HCT116 (cell line): ENCODE results near the gene CEP112. TPM values are rescaled to one million over a fixed set of nuclear protein-coding genes. Genes with fewer than 3 reads are reported as not detected.

Experiments used
- ATAC-seq: fragments of 200-7000 bp; cut with Tn5 transposase; 2 replicates; pipeline ENCODE4 v1.9.1; 2020; ENCODE audit warnings: mild to moderate bottlenecking, moderate library complexity
- BruUV-seq: library from RNA; stranded (reverse); fragments of 400-500 nt; replicated peaks from 2 replicates; lab custom pipeline; 2021; lab: Mats Ljungman, UMichigan
- CTCF ChIA-PET: fragments of 300-600 bp; sonication (Branson Sonifier 250); formaldehyde crosslinking; loops from one replicate; lab custom pipeline; 2021; ENCODE audit warnings: antibody characterized with exemption; lab: Charles Lee
- POLR2A ChIA-PET: fragments of 300-600, 350-600 bp; sonication (Branson Sonifier 250); formaldehyde crosslinking; loops from one replicate; lab custom pipeline; 2021; ENCODE audit warnings: antibody characterized with exemption; lab: Charles Lee
- RAD21 ChIA-PET, 2 experiments: fragments of 300-600 bp; sonication (Branson Sonifier 250); formaldehyde crosslinking; loops; one replicate each; lab custom pipeline; 2023; ENCODE audit warnings: low total read pairs in 2 of 2; ENCODE audit not compliant: uncharacterized antibody in 2 of 2, unreplicated experiment in 2 of 2, low non-redundant PET in 1 of 2; lab: Charles Lee
- DNase-seq: peaks from one replicate; pipeline ENCODE4 v3.0.0-alpha.2; 2010; ENCODE audit warnings: low read depth, low spot score
- H2AFZ ChIP-seq: fragments of 200-600 bp; shearing (Covaris generic), sonication (generic); 2 replicates; pipeline ENCODE4 v1.6.1; 2017; ENCODE audit warnings: low read depth, mixed run types, mixed read lengths, antibody characterized with exemption, low read length; ENCODE audit not compliant: poor library complexity, severe bottlenecking
- H3K27ac ChIP-seq: 2 replicates; pipeline ENCODE4 v1.5.1; 2012; ENCODE audit warnings: low read depth, low read length
- H3K27me3 ChIP-seq: fragments of 200-600 bp; sonication (generic); 2 replicates; pipeline ENCODE4 v1.6.1; 2016; ENCODE audit warnings: mixed run types, low read length, mixed read lengths; ENCODE audit not compliant: insufficient read depth
- H3K36me3 ChIP-seq, 2 experiments: fragments of 200-500 bp in 1 of 2; fragments of 200-600 bp in 1 of 2; sonication (Bioruptor generic) in 1 of 2; sonication (generic) in 1 of 2; 2 replicates each; pipeline versions ENCODE4 v1.5.1 to v1.6.1; 2014 to 2016; ENCODE audit warnings: low read length in 2 of 2, inconsistent platforms in 1 of 2, mixed read lengths in 1 of 2, mixed run types in 1 of 2; ENCODE audit not compliant: insufficient read depth in 2 of 2, control insufficient read depth in 1 of 2
- H3K4me1 ChIP-seq, 2 experiments: fragments of 200-600 bp in 1 of 2; sonication (generic) in 1 of 2; 2 replicates each; pipeline versions ENCODE4 v1.5.1 to v1.6.1; 2012 to 2017; ENCODE audit warnings: low read length in 2 of 2, inconsistent platforms in 1 of 2, mild to moderate bottlenecking in 1 of 2, mixed read lengths in 1 of 2, mixed run types in 1 of 2, moderate library complexity in 1 of 2; ENCODE audit not compliant: insufficient read depth in 2 of 2, control insufficient read depth in 1 of 2
- H3K4me2 ChIP-seq: fragments of 200-600 bp; sonication (generic); 2 replicates; pipeline ENCODE4 v1.6.1; 2017; ENCODE audit warnings: mixed run types, low read length, mixed read lengths
- H3K4me3 ChIP-seq, 2 experiments: fragments of 200-600 bp in 1 of 2; sonication (generic) in 1 of 2; replicated peaks in 1 of 2; 2 replicates each; pipeline ENCODE4 v1.5.1; 2011 to 2016; ENCODE audit warnings: low read length in 2 of 2, control low read depth in 1 of 2, low read depth in 1 of 2, mild to moderate bottlenecking in 1 of 2, mixed read lengths in 1 of 2, mixed run types in 1 of 2
- H3K79me2 ChIP-seq: fragments of 200-600 bp; sonication (generic); 2 replicates; pipeline ENCODE4 v1.6.1; 2017; ENCODE audit warnings: mild to moderate bottlenecking, mixed run types, low read length, moderate library complexity, mixed read lengths; ENCODE audit not compliant: insufficient read depth
- H3K9ac ChIP-seq: fragments of 200-600 bp; sonication (generic); 2 replicates; pipeline ENCODE4 v1.6.1; 2016; ENCODE audit warnings: low read length, mixed read lengths
- H3K9me2 ChIP-seq: fragments of 200-600 bp; sonication (generic), shearing (Covaris generic); 2 replicates; pipeline ENCODE4 v1.6.1; 2017; ENCODE audit warnings: mixed run types, mild to moderate bottlenecking, moderate library complexity; ENCODE audit not compliant: insufficient read depth
- H3K9me3 ChIP-seq, 2 experiments: fragments of 200-500 bp in 1 of 2; fragments of 200-600 bp in 1 of 2; sonication (Bioruptor generic) in 1 of 2; sonication (generic) in 1 of 2; 2 replicates each; pipeline ENCODE4 v1.6.1; 2014 to 2017; ENCODE audit warnings: low read length in 2 of 2, mixed read lengths in 2 of 2, inconsistent platforms in 1 of 2, low read depth in 1 of 2, mild to moderate bottlenecking in 1 of 2, mixed run types in 1 of 2, moderate library complexity in 1 of 2; ENCODE audit not compliant: control insufficient read depth in 1 of 2, insufficient read depth in 1 of 2
- H4K20me1 ChIP-seq: fragments of 200-600 bp; sonication (generic), shearing (Covaris generic); 2 replicates; pipeline ENCODE4 v1.6.1; 2017; ENCODE audit warnings: mixed run types, mild to moderate bottlenecking, moderate library complexity; ENCODE audit not compliant: insufficient read depth
- ATF3 ChIP-seq: IDR thresholded peaks from 2 replicates; pipeline ENCODE4 v1.6.1; 2012
- CEBPB ChIP-seq: IDR thresholded peaks from 2 replicates; pipeline ENCODE4 v1.6.1; 2012; ENCODE audit warnings: low read depth
- CTCF ChIP-seq, 3 experiments: fragments of 200-600 bp in 1 of 3; sonication (generic) in 1 of 3; IDR thresholded peaks in 2 of 3; conservative IDR thresholded peaks in 1 of 3; 2 replicates each; pipeline ENCODE4 v1.5.1; 2012 to 2017; ENCODE audit warnings: low read depth in 2 of 3, low read length in 2 of 3, antibody characterized with exemption in 1 of 3, borderline replicate concordance in 1 of 3, control low read depth in 1 of 3, mild to moderate bottlenecking in 1 of 3, mixed read lengths in 1 of 3, mixed run types in 1 of 3, moderate library complexity in 1 of 3; ENCODE audit not compliant: insufficient read depth in 1 of 3
- EZH2 ChIP-seq: fragments of 200-600 bp; sonication (generic); IDR thresholded peaks from 2 replicates; pipeline ENCODE4 v1.6.1; 2017; ENCODE audit warnings: antibody characterized with exemption, mixed run types
- REST ChIP-seq: IDR thresholded peaks from 2 replicates; pipeline ENCODE4 v1.6.1; 2012; ENCODE audit warnings: low read depth
- YY1 ChIP-seq: IDR thresholded peaks from 2 replicates; pipeline ENCODE4 v1.6.1; 2011; ENCODE audit warnings: low read length, low read depth, moderate library complexity, mild to moderate bottlenecking; ENCODE audit not compliant: insufficient replicate concordance; ENCODE audit errors: extremely low read depth
- intact Hi-C: fragments of 100-400 bp; cut with micrococcal nuclease; formaldehyde crosslinking; loops from 2 replicates; pipeline ENCODE4 v1.10.0; 2022
- total RNA-seq: library from RNA; stranded (reverse); gene quantifications from one replicate; pipeline ENCODE4 v1.2.1, GENCODE V29; 2021; ENCODE audit not compliant: unreplicated experiment

The CEP112 gene
- total RNA-seq, 1 experiment from 2014 or later = 10.9 TPM

DNA sequence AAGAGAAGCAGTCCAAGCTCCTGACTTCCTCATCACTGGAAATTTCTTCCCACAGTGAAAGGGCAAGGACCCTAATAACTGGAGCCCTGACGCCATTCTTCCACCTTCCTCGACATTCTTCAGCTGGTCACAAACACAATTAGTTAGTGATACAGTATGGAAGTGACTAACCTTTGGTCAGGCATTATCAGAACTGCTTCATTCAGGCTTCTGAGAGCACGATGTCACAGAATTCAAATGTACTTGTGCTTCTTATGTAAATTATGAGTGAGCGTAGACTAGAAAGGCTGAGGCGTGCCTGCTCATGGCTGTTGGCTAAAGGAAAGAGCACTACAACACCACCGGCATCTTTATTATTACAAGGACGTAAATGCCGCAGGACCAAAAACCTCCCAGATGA is 327.5 kb downstream of the CEP112 start:
- ChIA-PET CTCF (no interaction called here), RAD21 (no interaction called here), POLR2A (no interaction called here)
- ATAC-seq (no peak), DNase-seq (no peak)
- no peak overlapping the region for H2AFZ ChIP-seq
- H3K9me2 ChIP-seq = no peaks in the 10 kb centered on the region
- H3K9ac ChIP-seq = no peak overlapping the region
- H3K4me3 ChIP-seq = no peak overlapping the region
- no peaks in the 10 kb centered on the region for H3K27me3 ChIP-seq
- BruUV-seq = no TSS peak
- H3K36me3 ChIP-seq = no peaks in the 10 kb centered on the region
- no peak overlapping the region for H3K4me2 ChIP-seq
- TF ChIP-seq EZH2 (no peak), CEBPB (no peak), YY1 (no peak), CTCF (IDR thresholded peaks at IDR 0.05 in 2 of 3, conservative IDR thresholded peaks at IDR 0.05 in 1 of 3; ENCODE audit: borderline replicate concordance in 1 of 3, insufficient read depth in 1 of 3, low read depth in 2 of 3, low read length in 2 of 3) (no peak), REST (no peak), ATF3 (no peak)
- intact Hi-C loops = no loop called here
- H3K79me2 ChIP-seq = no peaks in the 10 kb centered on the region
- no peaks in the 10 kb centered on the region for H4K20me1 ChIP-seq
- no peaks in the 10 kb centered on the region for H3K4me1 ChIP-seq
- peaks cover 4 to 6% of the 10 kb centered on the region in 2 experiments; a peak in 2 of 4 replicates for H3K9me3 ChIP-seq
- no peak overlapping the region for H3K27ac ChIP-seq
